Measurements from ENCODE around the gene GAREM1.

GAREM1 gene

GRCh38 chr18:32459361-32460101, 11.2 kb downstream of the GAREM1 start:
- H3K4me1 ChIP-seq (ENCODE audit: control insufficient read depth, insufficient read depth, low read length, unreplicated experiment), result peaks cover 4% of the 10 kb centered on the region
- H3K79me2 ChIP-seq (ENCODE audit: control insufficient read depth, insufficient read depth, low read length, unreplicated experiment), result peaks cover 25% of the 10 kb centered on the region
- no peak overlapping the region for H2AFZ ChIP-seq (ENCODE audit: low read length, unreplicated experiment)
- H3K27ac ChIP-seq (ENCODE audit: low read depth, low read length), result no peak overlapping the region
- no peak overlapping the region for H3K4me3 ChIP-seq (ENCODE audit: low read depth, low read length)
- no peaks in the 10 kb centered on the region for H3K36me3 ChIP-seq (ENCODE audit: insufficient read depth, low read length)
- no peaks in the 10 kb centered on the region for H3K27me3 ChIP-seq (ENCODE audit: insufficient read depth, low read length)

DNA sequence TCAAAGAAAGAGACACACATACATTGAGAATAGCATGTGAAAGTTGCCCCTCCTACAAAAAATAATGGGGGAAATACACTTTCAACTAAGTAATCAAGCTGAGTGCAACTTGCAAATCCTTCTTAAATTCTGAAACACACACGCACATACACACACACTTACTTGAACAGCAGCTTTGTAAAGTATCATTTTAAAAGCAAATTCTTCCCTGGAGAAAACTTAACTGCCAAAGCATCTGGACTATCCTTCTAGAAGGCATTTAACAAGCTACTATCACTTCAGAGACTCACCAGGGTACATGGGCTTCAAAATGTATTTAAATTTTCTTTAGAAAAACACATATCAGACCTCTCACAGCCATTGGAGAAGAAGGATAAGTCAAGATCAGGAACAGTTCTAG, 15.3 kb downstream of the GAREM1 start:
- Histone ChIP-seq H3K27me3 (ENCODE audit: insufficient read depth, low read length) (no peaks in the 10 kb centered on the region), H3K79me2 (ENCODE audit: control insufficient read depth, insufficient read depth, low read length, unreplicated experiment) (peaks cover 19% of the 10 kb centered on the region), H3K36me3 (ENCODE audit: insufficient read depth, low read length) (no peaks in the 10 kb centered on the region), H2AFZ (ENCODE audit: low read length, unreplicated experiment) (no peak overlapping the region), H3K4me3 (ENCODE audit: low read depth, low read length) (no peak overlapping the region), H3K27ac (ENCODE audit: low read depth, low read length) (no peak overlapping the region), H3K4me1 (ENCODE audit: control insufficient read depth, insufficient read depth, low read length, unreplicated experiment) (peaks cover 5% of the 10 kb centered on the region)

DNA sequence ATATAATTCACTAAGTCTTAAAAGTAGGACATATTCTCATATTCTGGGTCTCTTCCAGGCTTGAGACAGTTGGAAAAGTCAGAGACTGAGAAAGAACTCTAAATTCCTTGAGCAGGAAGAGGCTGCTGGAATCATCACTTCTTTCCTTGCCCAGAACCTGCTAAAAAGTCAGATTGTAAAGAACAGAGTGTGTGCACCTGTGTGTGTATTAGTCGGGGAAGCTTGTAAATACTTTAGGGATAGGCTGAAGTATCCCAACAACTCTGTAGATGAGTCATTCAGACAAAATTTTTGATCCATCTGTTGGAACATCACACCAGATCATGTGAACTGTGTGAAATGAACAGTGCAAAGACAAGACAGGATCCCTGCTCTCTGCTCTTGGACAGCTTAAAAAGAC, 16.1 kb downstream of the GAREM1 start:
- Histone ChIP-seq H3K27me3 (ENCODE audit: insufficient read depth, low read length) (no peaks in the 10 kb centered on the region), H3K36me3 (ENCODE audit: insufficient read depth, low read length) (no peaks in the 10 kb centered on the region), H2AFZ (ENCODE audit: low read length, unreplicated experiment) (no peak overlapping the region), H3K79me2 (ENCODE audit: control insufficient read depth, insufficient read depth, low read length, unreplicated experiment) (peaks cover 20% of the 10 kb centered on the region), H3K4me1 (ENCODE audit: control insufficient read depth, insufficient read depth, low read length, unreplicated experiment) (peaks cover 5% of the 10 kb centered on the region), H3K27ac (ENCODE audit: low read depth, low read length) (no peak overlapping the region), H3K4me3 (ENCODE audit: low read depth, low read length) (no peak overlapping the region)

DNA sequence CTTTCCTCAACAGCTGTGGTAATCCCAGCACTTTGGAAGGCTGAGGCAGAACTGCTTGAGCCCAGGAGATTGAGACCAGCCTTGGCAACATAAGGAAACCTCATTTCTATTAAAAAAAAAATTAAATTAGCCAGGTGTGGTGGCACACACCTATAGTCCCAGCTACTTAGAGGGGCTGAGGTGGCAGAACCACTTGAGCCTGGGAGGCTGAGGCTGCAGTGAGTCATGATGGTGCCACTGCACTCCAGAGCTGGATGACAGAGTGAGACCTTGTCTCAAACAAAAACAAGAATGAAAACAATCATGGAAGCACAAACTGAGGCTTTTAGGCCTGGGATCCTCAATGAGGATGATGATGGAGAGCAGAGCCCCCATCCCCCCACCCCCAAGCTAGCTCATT, 19.8 kb downstream of the GAREM1 start:
- Histone ChIP-seq H3K27ac (ENCODE audit: low read depth, low read length) (no peak overlapping the region), H3K79me2 (ENCODE audit: control insufficient read depth, insufficient read depth, low read length, unreplicated experiment) (peaks cover 16% of the 10 kb centered on the region), H3K4me1 (ENCODE audit: control insufficient read depth, insufficient read depth, low read length, unreplicated experiment) (peaks cover 5% of the 10 kb centered on the region), H3K27me3 (ENCODE audit: insufficient read depth, low read length) (no peaks in the 10 kb centered on the region), H2AFZ (ENCODE audit: low read length, unreplicated experiment) (no peak overlapping the region), H3K36me3 (ENCODE audit: insufficient read depth, low read length) (no peaks in the 10 kb centered on the region), H3K4me3 (ENCODE audit: low read depth, low read length) (no peak overlapping the region)

DNA sequence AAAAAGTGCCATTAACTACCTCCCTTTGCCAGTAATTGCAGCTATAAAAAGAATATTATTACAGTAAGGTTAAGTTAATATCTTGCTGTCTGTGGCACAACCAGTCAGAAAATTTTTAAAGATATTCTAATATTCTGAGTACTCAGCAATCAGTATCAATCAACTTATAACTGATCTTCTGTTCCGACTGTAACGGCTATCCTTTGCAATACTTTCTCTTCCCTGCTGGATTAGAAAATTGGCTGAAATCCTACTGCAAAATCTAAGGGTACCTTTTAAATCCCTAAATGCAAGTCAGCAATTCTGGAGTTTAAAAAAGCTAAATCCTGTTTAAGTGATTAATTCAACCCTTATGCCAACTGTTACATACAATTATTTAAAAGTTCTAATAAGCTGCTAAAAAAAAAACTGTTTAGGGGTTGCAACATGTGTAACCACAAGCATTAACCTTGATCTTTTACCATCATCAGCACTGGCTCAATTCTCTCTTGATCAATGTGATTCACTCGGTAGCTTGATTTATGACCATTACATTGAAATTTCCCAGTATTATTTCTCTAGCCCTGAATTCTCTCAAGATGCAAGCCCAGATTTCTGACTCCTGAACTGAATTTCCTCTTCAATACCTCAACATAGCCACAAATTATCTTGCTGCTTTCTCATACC, 20.5 kb downstream of the GAREM1 start:
- Histone ChIP-seq H3K79me2 (ENCODE audit: control insufficient read depth, insufficient read depth, low read length, unreplicated experiment) (peaks cover 16% of the 10 kb centered on the region), H3K27me3 (ENCODE audit: insufficient read depth, low read length) (no peaks in the 10 kb centered on the region), H3K4me3 (ENCODE audit: low read depth, low read length) (no peak overlapping the region), H3K4me1 (ENCODE audit: control insufficient read depth, insufficient read depth, low read length, unreplicated experiment) (peaks cover 5% of the 10 kb centered on the region), H3K36me3 (ENCODE audit: insufficient read depth, low read length) (no peaks in the 10 kb centered on the region), H2AFZ (ENCODE audit: low read length, unreplicated experiment) (no peak overlapping the region), H3K27ac (ENCODE audit: low read depth, low read length) (no peak overlapping the region)

- no peaks in the 10 kb centered on the region for H3K36me3 ChIP-seq (ENCODE audit: insufficient read depth, low read length)
- peaks cover under 1% of the 10 kb centered on the region for H3K4me1 ChIP-seq (ENCODE audit: control insufficient read depth, insufficient read depth, low read length, unreplicated experiment)
- H3K27me3 ChIP-seq (ENCODE audit: insufficient read depth, low read length), result no peaks in the 10 kb centered on the region
- no peak overlapping the region for H3K27ac ChIP-seq (ENCODE audit: low read depth, low read length)
- peaks cover 18% of the 10 kb centered on the region for H3K79me2 ChIP-seq (ENCODE audit: control insufficient read depth, insufficient read depth, low read length, unreplicated experiment)
- no peak overlapping the region for H3K4me3 ChIP-seq (ENCODE audit: low read depth, low read length)
- no peak overlapping the region for H2AFZ ChIP-seq (ENCODE audit: low read length, unreplicated experiment)
Measured at GRCh38 chr18:32446780-32447179, 23.9 kb downstream of the GAREM1 start.

GRCh38 chr18:32445846-32446245, 24.8 kb downstream of the GAREM1 start:
- Histone ChIP-seq H3K27ac (ENCODE audit: low read depth, low read length) (no peak overlapping the region), H3K4me3 (ENCODE audit: low read depth, low read length) (no peak overlapping the region), H3K27me3 (ENCODE audit: insufficient read depth, low read length) (no peaks in the 10 kb centered on the region), H2AFZ (ENCODE audit: low read length, unreplicated experiment) (no peak overlapping the region), H3K79me2 (ENCODE audit: control insufficient read depth, insufficient read depth, low read length, unreplicated experiment) (peaks cover 22% of the 10 kb centered on the region), H3K4me1 (ENCODE audit: control insufficient read depth, insufficient read depth, low read length, unreplicated experiment) (peaks cover 7% of the 10 kb centered on the region), H3K36me3 (ENCODE audit: insufficient read depth, low read length) (no peaks in the 10 kb centered on the region)

DNA sequence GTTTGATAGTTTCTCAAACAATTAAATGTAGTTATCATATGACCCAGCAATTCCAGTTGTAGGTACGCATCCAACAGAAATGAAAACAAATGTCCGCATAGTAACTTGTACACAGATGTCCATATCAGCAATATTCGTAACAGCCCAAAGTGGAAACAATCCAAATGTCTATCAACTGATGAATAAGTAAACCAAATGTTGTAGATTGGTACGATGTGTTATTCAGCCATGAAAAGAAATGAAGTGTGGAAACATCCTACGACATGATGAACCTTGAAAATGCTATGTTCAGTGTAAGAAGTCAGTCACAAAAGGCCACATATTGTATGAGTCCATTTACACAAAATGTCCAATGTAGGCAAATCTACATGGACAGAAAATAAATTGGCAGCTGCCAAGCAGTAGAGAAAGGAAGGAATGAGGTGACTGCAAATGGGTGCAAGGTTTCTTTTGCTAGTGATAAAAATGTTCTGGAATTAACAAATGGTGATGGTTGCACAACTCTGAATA, 26.9 kb downstream of the GAREM1 start:
- H3K4me1 ChIP-seq (ENCODE audit: control insufficient read depth, insufficient read depth, low read length, unreplicated experiment), result peaks cover 7% of the 10 kb centered on the region
- no peaks in the 10 kb centered on the region for H3K27me3 ChIP-seq (ENCODE audit: insufficient read depth, low read length)
- no peak overlapping the region for H3K27ac ChIP-seq (ENCODE audit: low read depth, low read length)
- H3K79me2 ChIP-seq (ENCODE audit: control insufficient read depth, insufficient read depth, low read length, unreplicated experiment), result peaks cover 25% of the 10 kb centered on the region
- no peak overlapping the region for H3K4me3 ChIP-seq (ENCODE audit: low read depth, low read length)
- no peak overlapping the region for H2AFZ ChIP-seq (ENCODE audit: low read length, unreplicated experiment)
- no peaks in the 10 kb centered on the region for H3K36me3 ChIP-seq (ENCODE audit: insufficient read depth, low read length)

GRCh38 chr18:32443033-32443705, 27.5 kb downstream of the GAREM1 start:
- H3K79me2 ChIP-seq (ENCODE audit: control insufficient read depth, insufficient read depth, low read length, unreplicated experiment), result peaks cover 23% of the 10 kb centered on the region
- H2AFZ ChIP-seq (ENCODE audit: low read length, unreplicated experiment), result no peak overlapping the region
- H3K27ac ChIP-seq (ENCODE audit: low read depth, low read length), result no peak overlapping the region
- H3K4me3 ChIP-seq (ENCODE audit: low read depth, low read length), result no peak overlapping the region
- peaks cover 7% of the 10 kb centered on the region for H3K4me1 ChIP-seq (ENCODE audit: control insufficient read depth, insufficient read depth, low read length, unreplicated experiment)
- no peaks in the 10 kb centered on the region for H3K27me3 ChIP-seq (ENCODE audit: insufficient read depth, low read length)
- H3K36me3 ChIP-seq (ENCODE audit: insufficient read depth, low read length), result no peaks in the 10 kb centered on the region

GRCh38 chr18:32442575-32442974, 28.1 kb downstream of the GAREM1 start:
- Histone ChIP-seq H3K36me3 (ENCODE audit: insufficient read depth, low read length) (no peaks in the 10 kb centered on the region), H3K4me1 (ENCODE audit: control insufficient read depth, insufficient read depth, low read length, unreplicated experiment) (peaks cover 7% of the 10 kb centered on the region), H3K79me2 (ENCODE audit: control insufficient read depth, insufficient read depth, low read length, unreplicated experiment) (peaks cover 23% of the 10 kb centered on the region), H3K27me3 (ENCODE audit: insufficient read depth, low read length) (no peaks in the 10 kb centered on the region), H2AFZ (ENCODE audit: low read length, unreplicated experiment) (no peak overlapping the region), H3K4me3 (ENCODE audit: low read depth, low read length) (no peak overlapping the region), H3K27ac (ENCODE audit: low read depth, low read length) (no peak overlapping the region)
